ENCODE data around the gene KRT78. TPM values are rescaled to one million over a fixed set of nuclear protein-coding genes. Genes with fewer than 3 reads are reported as not detected.
"Not testable (repeated sequence)": the region's sequence is repeated elsewhere in the genome, so short reads cannot be mapped to it uniquely, and the experiment has no call there.

The KRT78 gene
- total and polyA plus RNA-seq, 2 donors (not counting 1 experiment from before 2014, with no cell fraction given), result not detected

- Mint-ChIP-seq H3K9me3 (ENCODE audit: insufficient read depth) (no peaks in the 10 kb centered on the region), H3K27me3 (peaks cover 30% of the 10 kb centered on the region), H3K4me1 (no peaks in the 10 kb centered on the region), H3K27ac (no peak overlapping the region), H3K4me3 (no peak overlapping the region)
- ATAC-seq (ENCODE audit: low read depth), result no peak
- WGBS (ENCODE audit: insufficient coverage), result 100% methylated on average over 1 of the region's 3 CpGs
- no peak for TF ChIP-seq EZH2 (IDR thresholded peaks at IDR 0.05; ENCODE audit: borderline replicate concordance, insufficient read depth, low read depth, low read length, poor library complexity, severe bottlenecking)
- H3K36me3 ChIP-seq (replicated peaks in 1 of 2; ENCODE audit: control extremely low read depth in 1 of 2, control insufficient read depth in 1 of 2, extremely low read depth in 1 of 2, insufficient read depth in 2 of 2, low read length in 1 of 2), result no peaks in the 10 kb centered on the region
- ChIA-PET CTCF (no interaction called here), POLR2A (no interaction called here)
- H3K9ac ChIP-seq (ENCODE audit: low read length), result no peak overlapping the region
- no peaks in the 10 kb centered on the region for H3K79me2 ChIP-seq (ENCODE audit: control insufficient read depth, insufficient read depth, low read length)
- no peak overlapping the region for H3K4me3 ChIP-seq (ENCODE audit: control extremely low read depth in 1 of 5, extremely low read depth in 1 of 5, insufficient read depth in 1 of 5, low read depth in 2 of 5, low read length in 4 of 5)
- intact Hi-C loops (cut with micrococcal nuclease), result no loop called here
- H3K9me3 ChIP-seq (ENCODE audit: control extremely low read depth in 1 of 3, control insufficient read depth in 2 of 3, insufficient read depth in 1 of 3, low read length in 2 of 3), result no peaks in the 10 kb centered on the region
- no peak overlapping the region for H3K27ac ChIP-seq (ENCODE audit: low read length in 2 of 2)
- H3K27me3 ChIP-seq (replicated peaks in 1 of 4; ENCODE audit: control extremely low read depth in 1 of 4, control insufficient read depth in 3 of 4, insufficient read depth in 4 of 4, low read length in 3 of 4), result peaks cover 0 to 3% (median 1%) of the 10 kb centered on the region in 4 experiments
- no peaks in the 10 kb centered on the region for H3K4me1 ChIP-seq (ENCODE audit: control insufficient read depth in 2 of 2, insufficient read depth in 2 of 2, low read length in 2 of 2)
- no peaks in the 10 kb centered on the region for H4K20me1 ChIP-seq (ENCODE audit: control insufficient read depth, insufficient read depth, low read length, poor library complexity, severe bottlenecking)
- no peak overlapping the region for H2AFZ ChIP-seq (ENCODE audit: insufficient read depth, low read depth, low read length, poor library complexity, severe bottlenecking)
- no peak overlapping the region for H3K4me2 ChIP-seq (replicated peaks; ENCODE audit: low read depth, low read length, poor library complexity, severe bottlenecking)
- no peak for DNase-seq
These were observed 52.4 kb downstream of the KRT78 start for GRCh38 chr12:52796429-52796794.

GRCh38 chr12:52795694-52796428, 52.9 kb downstream of the KRT78 start, which contains the start of gene KRT3:
KRT3 (minus strand) TSS chr12:52796117; CDS start chr12:52796042, 75 bp downstream.
- CTCF ChIA-PET, result no interaction called here
- ATAC-seq (ENCODE audit: low read depth) (no peak), DNase-seq (no peak)
- Histone ChIP-seq H3K27me3 (replicated peaks in 1 of 4; ENCODE audit: control extremely low read depth in 1 of 4, control insufficient read depth in 3 of 4, insufficient read depth in 4 of 4, low read length in 3 of 4) (peaks cover 0 to 3% (median 1%) of the 10 kb centered on the region in 4 experiments), H3K9me3 (ENCODE audit: control extremely low read depth in 1 of 3, control insufficient read depth in 2 of 3, insufficient read depth in 1 of 3, low read length in 2 of 3) (no peaks in the 10 kb centered on the region), H3K9ac (ENCODE audit: low read length) (no peak within 1 kb of the TSS), H2AFZ (ENCODE audit: insufficient read depth, low read depth, low read length, poor library complexity, severe bottlenecking) (no peak within 1 kb of the TSS), H3K4me3 (ENCODE audit: control extremely low read depth in 1 of 5, extremely low read depth in 1 of 5, insufficient read depth in 1 of 5, low read depth in 2 of 5, low read length in 4 of 5) (no peak within 1 kb of the TSS), H3K27ac (ENCODE audit: low read length in 2 of 2) (no peak within 1 kb of the TSS), H4K20me1 (ENCODE audit: control insufficient read depth, insufficient read depth, low read length, poor library complexity, severe bottlenecking) (no peaks in the 10 kb centered on the region), H3K4me1 (ENCODE audit: control insufficient read depth in 2 of 2, insufficient read depth in 2 of 2, low read length in 2 of 2) (no peaks in the 10 kb centered on the region), H3K4me2 (replicated peaks; ENCODE audit: low read depth, low read length, poor library complexity, severe bottlenecking) (no peak within 1 kb of the TSS), H3K36me3 (replicated peaks in 1 of 2; ENCODE audit: control extremely low read depth in 1 of 2, control insufficient read depth in 1 of 2, extremely low read depth in 1 of 2, insufficient read depth in 2 of 2, low read length in 1 of 2) (no peaks in the 10 kb centered on the region), H3K79me2 (ENCODE audit: control insufficient read depth, insufficient read depth, low read length) (no peaks in the 10 kb centered on the region)
- no peaks in the 10 kb centered on the region for H3K4me1 Mint-ChIP-seq
- peaks cover 30% of the 10 kb centered on the region for H3K27me3 Mint-ChIP-seq
- no peak within 1 kb of the TSS for H3K4me3 Mint-ChIP-seq
- POLR2A ChIA-PET, result no interaction called here
- H3K9me3 Mint-ChIP-seq (ENCODE audit: insufficient read depth), result no peaks in the 10 kb centered on the region
- TF ChIP-seq, protein P1, sequence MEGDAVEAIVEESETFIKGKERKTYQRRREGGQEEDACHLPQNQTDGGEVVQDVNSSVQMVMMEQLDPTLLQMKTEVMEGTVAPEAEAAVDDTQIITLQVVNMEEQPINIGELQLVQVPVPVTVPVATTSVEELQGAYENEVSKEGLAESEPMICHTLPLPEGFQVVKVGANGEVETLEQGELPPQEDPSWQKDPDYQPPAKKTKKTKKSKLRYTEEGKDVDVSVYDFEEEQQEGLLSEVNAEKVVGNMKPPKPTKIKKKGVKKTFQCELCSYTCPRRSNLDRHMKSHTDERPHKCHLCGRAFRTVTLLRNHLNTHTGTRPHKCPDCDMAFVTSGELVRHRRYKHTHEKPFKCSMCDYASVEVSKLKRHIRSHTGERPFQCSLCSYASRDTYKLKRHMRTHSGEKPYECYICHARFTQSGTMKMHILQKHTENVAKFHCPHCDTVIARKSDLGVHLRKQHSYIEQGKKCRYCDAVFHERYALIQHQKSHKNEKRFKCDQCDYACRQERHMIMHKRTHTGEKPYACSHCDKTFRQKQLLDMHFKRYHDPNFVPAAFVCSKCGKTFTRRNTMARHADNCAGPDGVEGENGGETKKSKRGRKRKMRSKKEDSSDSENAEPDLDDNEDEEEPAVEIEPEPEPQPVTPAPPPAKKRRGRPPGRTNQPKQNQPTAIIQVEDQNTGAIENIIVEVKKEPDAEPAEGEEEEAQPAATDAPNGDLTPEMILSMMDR (IDR thresholded peaks at IDR 0.05), result no peak
- no peak for TF ChIP-seq EZH2 (IDR thresholded peaks at IDR 0.05; ENCODE audit: borderline replicate concordance, insufficient read depth, low read depth, low read length, poor library complexity, severe bottlenecking)
- intact Hi-C loops (cut with micrococcal nuclease), result no loop called here
- no peak within 1 kb of the TSS for H3K27ac Mint-ChIP-seq
- WGBS (ENCODE audit: insufficient coverage), result 94% methylated on average over 13 of the region's 17 CpGs

- H3K36me3 ChIP-seq (replicated peaks in 1 of 2; ENCODE audit: control extremely low read depth in 1 of 2, control insufficient read depth in 1 of 2, extremely low read depth in 1 of 2, insufficient read depth in 2 of 2, low read length in 1 of 2); intact Hi-C loops (cut with micrococcal nuclease); H3K9ac ChIP-seq (ENCODE audit: low read length); H3K9me3 Mint-ChIP-seq (ENCODE audit: insufficient read depth); H3K27ac ChIP-seq (ENCODE audit: low read length in 2 of 2); DNase-seq; H3K9me3 ChIP-seq (ENCODE audit: control extremely low read depth in 1 of 3, control insufficient read depth in 2 of 3, insufficient read depth in 1 of 3, low read length in 2 of 3); POLR2A ChIA-PET; H4K20me1 ChIP-seq (ENCODE audit: control insufficient read depth, insufficient read depth, low read length, poor library complexity, severe bottlenecking); ATAC-seq (ENCODE audit: low read depth); H3K4me2 ChIP-seq (replicated peaks; ENCODE audit: low read depth, low read length, poor library complexity, severe bottlenecking); H2AFZ ChIP-seq (ENCODE audit: insufficient read depth, low read depth, low read length, poor library complexity, severe bottlenecking); H3K79me2 ChIP-seq (ENCODE audit: control insufficient read depth, insufficient read depth, low read length); H3K4me3 Mint-ChIP-seq; H3K27me3 ChIP-seq (replicated peaks in 1 of 4; ENCODE audit: control extremely low read depth in 1 of 4, control insufficient read depth in 3 of 4, insufficient read depth in 4 of 4, low read length in 3 of 4); H3K4me1 Mint-ChIP-seq; H3K4me1 ChIP-seq (ENCODE audit: control insufficient read depth in 2 of 2, insufficient read depth in 2 of 2, low read length in 2 of 2); H3K4me3 ChIP-seq (ENCODE audit: control extremely low read depth in 1 of 5, extremely low read depth in 1 of 5, insufficient read depth in 1 of 5, low read depth in 2 of 5, low read length in 4 of 5); H3K27ac Mint-ChIP-seq; CTCF ChIA-PET: not testable (repeated sequence)
- WGBS (ENCODE audit: insufficient coverage), result 100% methylated on average over 1 of the region's 2 CpGs
- H3K27me3 Mint-ChIP-seq, result peaks cover 35% of the 10 kb centered on the region
These were observed 53.5 kb downstream of the KRT78 start for GRCh38 chr12:52795332-52795674.
